Midbrain (tissue), 1 donor: ENCODE data around the gene AFF3.
"Not testable (repeated sequence)": the region's sequence is repeated elsewhere in the genome, so short reads cannot be mapped to it uniquely, and the experiment has no call there.

Experiments used
- DNase-seq: peaks from one replicate; lab custom pipeline; 2025; lab: John Stamatoyannopoulos, UW

Gene AFF3

GRCh38 chr2:100145893-100146656 is 3.7 kb upstream of the AFF3 start:
- DNase-seq = no peak

GRCh38 chr2:100143286-100143685 is 896 bp upstream of the AFF3 start:
- no peak for DNase-seq

DNA sequence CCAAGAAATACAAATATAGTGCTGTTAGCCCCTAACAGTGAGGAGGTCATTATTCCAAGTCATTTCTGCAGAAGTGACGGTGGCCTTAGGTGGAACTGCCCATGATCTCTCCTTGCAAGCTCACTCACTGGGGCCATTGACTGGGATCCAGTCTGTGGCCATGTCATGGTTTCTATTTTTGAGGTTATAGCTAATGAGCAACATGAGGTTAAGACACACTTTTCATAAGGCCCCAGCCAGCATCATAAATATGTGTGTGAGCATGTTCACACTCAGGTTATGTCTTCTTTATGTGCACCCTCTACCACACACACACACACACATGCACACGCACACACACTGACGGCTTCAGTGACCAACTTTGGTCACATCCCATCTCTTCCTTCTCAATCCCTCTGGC is 484 bp downstream of the AFF3 start:
- no peak for DNase-seq

- no peak for DNase-seq
These were observed 1.8 kb downstream of the AFF3 start for GRCh38 chr2:100140582-100140981.

- DNase-seq = no peak
These were observed 4.4 kb downstream of the AFF3 start for GRCh38 chr2:100137866-100138570.

DNA sequence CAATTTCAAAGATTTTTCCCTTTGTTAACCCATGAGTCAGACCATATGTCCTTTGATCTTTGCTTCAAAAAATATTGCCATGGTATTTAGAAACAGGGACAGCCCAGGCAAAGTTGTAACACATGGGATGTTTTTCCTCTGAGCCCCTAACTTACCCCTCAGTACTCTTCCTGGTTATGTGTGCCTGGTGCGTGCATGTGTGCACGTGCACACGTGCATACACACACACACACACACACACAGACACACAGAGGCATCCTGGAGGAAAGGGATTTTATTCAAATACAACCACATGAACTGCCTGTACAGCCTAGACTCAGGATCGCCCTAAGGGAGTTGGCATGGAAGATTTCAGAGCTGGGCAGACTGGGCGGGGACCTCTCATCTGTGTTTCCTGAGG is 5.1 kb downstream of the AFF3 start:
- DNase-seq = no peak

- DNase-seq = no peak
These were observed 6.1 kb downstream of the AFF3 start for GRCh38 chr2:100136310-100136709.

DNA sequence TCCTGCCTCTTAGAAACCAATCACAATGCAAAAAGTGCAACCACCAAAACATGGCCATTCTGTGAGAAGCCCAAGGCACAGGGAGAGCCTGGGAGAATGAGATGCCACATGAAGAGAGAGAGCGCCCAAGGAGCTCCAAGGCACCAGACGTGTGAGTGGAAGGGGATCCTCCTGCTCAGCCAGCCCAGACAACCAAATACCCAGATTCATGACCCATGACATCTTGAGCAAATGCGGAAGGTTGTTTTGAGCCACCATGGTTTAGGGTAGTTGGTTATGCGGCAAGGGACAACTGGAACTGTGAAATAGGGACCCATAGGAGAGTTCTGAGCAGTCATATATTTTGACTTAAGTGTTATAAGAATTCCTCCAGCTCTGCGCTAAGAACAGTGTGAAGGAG is 7.0 kb downstream of the AFF3 start:
- no peak for DNase-seq

GRCh38 chr2:100130595-100131391 is 11.6 kb downstream of the AFF3 start:
- DNase-seq = no peak

DNA sequence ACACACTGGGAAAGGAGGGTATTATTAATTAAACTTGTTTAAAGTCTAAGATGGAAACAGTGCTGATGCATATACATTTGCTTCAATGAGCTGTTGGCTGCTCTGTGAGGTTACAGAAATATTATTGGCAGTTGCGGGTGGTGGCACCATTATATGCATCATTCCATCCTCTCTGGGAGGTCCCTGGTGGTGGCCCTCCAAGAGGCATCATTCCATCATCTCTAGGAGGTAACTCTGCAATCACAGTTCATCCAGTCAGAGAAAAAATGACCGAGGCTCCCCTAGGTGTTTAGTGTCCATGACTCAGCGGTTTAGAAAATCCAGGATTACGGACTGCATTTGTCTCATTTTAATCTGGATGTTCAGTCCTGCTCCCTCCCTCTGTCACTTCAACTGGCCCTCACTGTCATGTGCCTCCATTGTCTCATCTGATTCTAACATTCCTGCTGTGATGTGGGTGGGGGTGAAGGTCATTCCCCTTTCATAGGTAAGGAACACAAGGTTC is 15.4 kb downstream of the AFF3 start:
- DNase-seq = no peak

GRCh38 chr2:100126201-100126600 is 16.2 kb downstream of the AFF3 start:
- DNase-seq = no peak

DNA sequence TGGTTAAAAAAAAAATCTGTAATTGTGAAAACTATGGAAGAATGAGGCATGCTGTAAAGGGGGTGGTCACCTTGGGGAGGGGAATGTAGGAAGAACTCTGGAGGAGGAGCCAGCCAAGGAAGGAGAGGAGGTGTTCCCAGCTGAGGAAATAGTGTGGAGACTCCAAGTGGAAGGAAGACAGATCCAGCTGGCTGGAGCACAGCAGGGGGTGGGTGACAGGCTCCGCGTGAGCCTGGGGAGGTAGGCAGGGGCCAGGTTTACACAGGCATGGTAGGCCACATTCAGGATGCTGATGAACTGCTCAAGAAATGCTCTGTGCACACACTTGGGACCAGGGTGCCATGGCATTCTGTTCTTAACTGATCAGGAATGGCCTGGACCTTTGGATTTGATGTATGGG is 16.8 kb downstream of the AFF3 start:
- DNase-seq = no peak

DNA sequence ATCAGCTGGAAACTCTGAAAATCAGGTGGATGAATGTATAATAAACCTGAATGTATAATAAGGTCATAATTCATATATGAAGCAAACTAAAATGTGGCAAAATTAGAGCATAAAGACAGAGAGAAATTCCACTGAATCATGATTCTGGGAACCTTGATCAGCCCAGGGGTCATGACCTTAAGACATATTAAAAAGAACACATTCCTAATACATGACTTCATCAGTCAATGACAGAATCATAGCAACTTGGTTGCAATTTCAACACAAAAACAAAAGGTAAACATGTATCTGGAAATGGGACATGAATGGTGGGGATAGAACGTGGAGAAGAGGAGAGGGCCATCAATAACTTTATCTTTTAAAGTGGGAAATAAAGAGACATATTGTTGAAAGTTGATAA is 17.6 kb downstream of the AFF3 start:
- DNase-seq = no peak

GRCh38 chr2:100121124-100121718 is 21.2 kb downstream of the AFF3 start:
- DNase-seq = no peak

GRCh38 chr2:100119235-100119634 is 23.2 kb downstream of the AFF3 start:
- no peak for DNase-seq

GRCh38 chr2:100113990-100114433 is 28.4 kb downstream of the AFF3 start:
- DNase-seq = no peak

DNA sequence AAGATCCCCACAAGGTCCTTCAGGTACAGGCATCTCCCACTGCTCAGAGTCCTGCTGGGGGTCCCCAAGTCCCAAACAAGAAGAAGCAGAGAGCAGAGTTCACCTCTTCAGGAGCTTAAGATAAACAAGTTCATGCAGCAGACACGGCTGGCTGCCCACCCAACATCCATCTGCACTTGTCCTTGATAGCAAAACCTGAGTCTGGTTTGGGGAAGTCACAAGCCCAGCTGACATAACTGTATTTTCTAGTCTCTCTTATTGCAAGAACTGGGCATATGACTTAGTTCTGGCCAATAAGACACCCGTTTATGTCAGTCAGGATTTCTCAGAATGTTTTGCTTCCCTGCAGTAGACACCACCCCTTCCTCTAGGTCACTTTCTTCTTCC is 31.8 kb downstream of the AFF3 start:
- DNase-seq = no peak

- no peak for DNase-seq
These were observed 32.3 kb downstream of the AFF3 start for GRCh38 chr2:100109986-100110613.

- not testable (repeated sequence) for DNase-seq
These were observed 33.8 kb downstream of the AFF3 start for GRCh38 chr2:100108648-100109020.

DNA sequence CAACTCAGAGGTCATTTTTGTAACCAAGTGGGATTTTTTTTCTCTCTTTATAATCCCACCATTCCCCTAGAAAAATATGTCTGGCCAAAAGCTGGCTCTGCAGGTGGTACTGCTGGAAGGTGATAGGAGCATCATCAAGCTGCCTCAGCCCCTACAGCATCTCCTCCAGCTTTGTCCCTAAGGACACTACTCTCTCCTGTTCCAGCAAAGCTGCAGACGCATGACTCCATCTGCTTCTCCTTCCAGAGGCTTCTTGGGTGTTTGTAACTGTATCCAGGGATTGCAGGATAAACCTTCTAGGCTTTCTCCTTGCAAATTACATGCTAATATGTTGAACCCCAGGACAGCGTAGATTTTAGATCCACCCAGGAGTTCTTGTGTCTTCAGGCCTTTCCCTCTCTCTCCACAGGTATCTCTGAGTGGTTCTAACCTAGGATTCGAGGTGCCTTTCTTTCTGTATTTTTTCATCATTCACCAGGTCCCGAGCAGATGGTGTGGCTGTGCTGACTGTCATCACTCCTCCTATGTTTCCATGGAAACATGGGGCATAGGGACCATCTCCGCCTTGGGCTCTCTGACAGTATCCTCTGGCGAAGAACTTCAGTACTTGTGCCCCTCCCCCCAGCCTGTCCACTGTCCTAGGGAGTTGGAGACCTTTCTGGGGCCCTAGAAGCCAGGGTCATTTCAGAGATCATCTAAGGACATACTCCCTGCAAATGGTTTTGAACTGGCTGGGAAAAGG is 34.3 kb downstream of the AFF3 start:
- DNase-seq = no peak

GRCh38 chr2:100107440-100107839 is 35.0 kb downstream of the AFF3 start:
- no peak for DNase-seq
